Stimulated activated naive CD8-positive, alpha-beta T cell treated with anti-CD3 and anti-CD28 coated beads, Interleukin-15, amount 100 ng/mL, for 72 hours (primary cell): Measurements from ENCODE around the gene COL20A1.
"Not testable (repeated sequence)": the region's sequence is repeated elsewhere in the genome, so short reads cannot be mapped to it uniquely, and the experiment has no call there.

ENCODE experiments used
- ATAC-seq: fragments of 150-1000 bp; cut with Tn5 transposase; 2 replicates; pipeline ENCODE4 v1.10.0; 2021; ENCODE audit warnings: mild to moderate bottlenecking, moderate library complexity
- DNase-seq, 2 donors: peaks; one replicate each; pipeline ENCODE4 v3.0.0; 2021 to 2022
- H3K27ac Mint-ChIP-seq, 2 donors: one replicate each; pipeline ENCODE4 v1.8.0; 2022; ENCODE audit warnings: mild to moderate bottlenecking in 2 of 2, mixed read lengths in 2 of 2, moderate library complexity in 2 of 2
- H3K27me3 Mint-ChIP-seq: one replicate; pipeline ENCODE4 v1.8.0; 2022; ENCODE audit warnings: mixed read lengths
- H3K4me1 Mint-ChIP-seq: one replicate; pipeline ENCODE4 v1.8.0; 2022; ENCODE audit warnings: mild to moderate bottlenecking, mixed read lengths
- H3K4me3 Mint-ChIP-seq, 2 donors: one replicate each; pipeline ENCODE4 v1.8.0; 2022; ENCODE audit warnings: mild to moderate bottlenecking in 2 of 2, mixed read lengths in 2 of 2, moderate library complexity in 1 of 2
- H3K9me3 Mint-ChIP-seq, 2 donors: one replicate each; pipeline ENCODE4 v1.8.0; 2022; ENCODE audit warnings: mixed read lengths in 2 of 2

Gene COL20A1

DNA sequence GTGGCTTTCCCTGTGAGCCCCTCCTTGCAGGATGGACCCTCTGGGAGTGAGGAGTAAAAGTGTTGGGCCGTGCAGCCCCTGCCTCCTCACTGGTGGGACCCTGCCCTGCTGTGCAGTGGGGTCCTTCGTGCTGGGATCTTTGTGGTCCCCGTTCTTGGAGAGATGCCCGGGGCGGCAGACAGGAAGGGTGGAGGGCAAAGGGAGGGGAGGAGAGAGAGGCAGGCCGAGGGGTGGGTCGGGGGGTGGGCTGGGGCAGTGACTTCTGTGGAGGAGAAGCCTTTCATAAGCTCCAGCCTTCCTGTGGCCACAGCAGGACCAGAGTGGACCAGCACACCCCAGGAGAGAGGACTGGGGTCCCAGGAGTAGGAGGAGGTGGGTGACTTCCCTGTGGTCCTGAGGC, at the start of gene COL20A1:
Gene COL20A1, plus strand, starts transcription at position 283 of the 400 bp plus-strand sequence. CDS start 1,922 bp downstream, outside the sequence.
- Mint-ChIP-seq H3K4me3 (no peak within 1 kb of the TSS), H3K4me1 (peaks cover 21% of the 10 kb centered on the region), H3K27ac (peak within 1 kb of the TSS in 1 of 2 donors; percentile 54), H3K27me3 (peaks cover 28% of the 10 kb centered on the region), H3K9me3 (no peaks in the 10 kb centered on the region)
- no peak for ATAC-seq
- no peak for DNase-seq

DNA sequence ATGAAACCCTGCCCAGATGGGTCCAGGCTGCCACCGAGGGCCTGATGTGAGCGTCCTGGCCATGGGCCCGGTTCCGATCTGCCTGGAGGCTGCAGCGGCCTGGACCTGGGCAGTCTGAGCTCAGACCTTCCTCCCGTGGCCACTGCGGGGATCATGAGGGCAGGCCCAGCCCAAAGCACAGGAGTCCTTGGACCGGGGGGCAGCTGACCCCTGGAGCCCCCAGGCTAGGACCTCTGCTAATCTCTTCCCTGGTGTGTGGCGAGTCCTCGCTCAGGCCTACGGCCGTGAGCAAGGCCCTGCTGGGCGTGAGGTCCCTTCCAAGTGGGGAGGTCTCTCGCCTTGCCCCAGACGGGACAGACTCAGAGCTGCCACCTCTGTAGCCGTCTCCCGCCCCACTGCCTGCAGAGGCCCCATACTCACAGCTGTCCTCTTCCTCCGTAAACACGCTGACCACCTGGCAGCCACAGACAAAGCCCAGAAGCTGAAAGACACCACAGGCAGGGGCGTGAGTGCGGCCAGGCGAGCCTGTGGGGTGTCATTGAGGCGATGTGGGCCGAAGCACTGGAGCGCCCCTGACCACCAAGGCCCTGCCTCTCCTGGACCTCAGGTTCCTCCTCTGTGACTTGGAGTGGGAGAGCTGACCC, 49.3 kb upstream of the COL20A1 start:
- Mint-ChIP-seq H3K9me3 (no peaks in the 10 kb centered on the region), H3K4me1 (peaks cover 1% of the 10 kb centered on the region), H3K4me3 (no peak overlapping the region), H3K27me3 (peaks cover 31% of the 10 kb centered on the region), H3K27ac (no peak overlapping the region)
- no peak for ATAC-seq
- DNase-seq, result no peak

DNA sequence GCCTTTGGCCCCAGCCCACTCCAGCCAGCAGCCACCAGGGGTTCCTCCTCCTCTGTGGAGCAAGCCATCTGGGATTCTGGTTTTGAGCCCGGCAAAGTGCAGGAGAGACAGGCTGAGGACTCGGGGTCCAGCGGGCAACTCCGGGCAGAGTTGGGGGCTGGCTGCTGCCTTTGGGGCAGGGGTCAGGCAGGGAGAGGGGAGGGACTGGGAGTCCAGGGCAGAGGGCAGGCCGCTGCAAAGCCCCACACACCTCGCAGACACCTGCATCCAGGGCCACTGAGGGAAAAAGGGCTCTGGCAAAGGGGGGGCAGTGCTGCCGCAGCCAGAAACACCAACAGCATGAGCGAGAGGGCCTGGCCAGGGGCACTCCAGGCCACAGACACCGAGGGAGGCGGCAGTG, 48.5 kb upstream of the COL20A1 start:
- Mint-ChIP-seq H3K4me1 (no peaks in the 10 kb centered on the region), H3K27me3 (peaks cover 38% of the 10 kb centered on the region), H3K4me3 (no peak overlapping the region), H3K9me3 (no peaks in the 10 kb centered on the region), H3K27ac (no peak overlapping the region)
- ATAC-seq (no peak), DNase-seq (no peak)

DNA sequence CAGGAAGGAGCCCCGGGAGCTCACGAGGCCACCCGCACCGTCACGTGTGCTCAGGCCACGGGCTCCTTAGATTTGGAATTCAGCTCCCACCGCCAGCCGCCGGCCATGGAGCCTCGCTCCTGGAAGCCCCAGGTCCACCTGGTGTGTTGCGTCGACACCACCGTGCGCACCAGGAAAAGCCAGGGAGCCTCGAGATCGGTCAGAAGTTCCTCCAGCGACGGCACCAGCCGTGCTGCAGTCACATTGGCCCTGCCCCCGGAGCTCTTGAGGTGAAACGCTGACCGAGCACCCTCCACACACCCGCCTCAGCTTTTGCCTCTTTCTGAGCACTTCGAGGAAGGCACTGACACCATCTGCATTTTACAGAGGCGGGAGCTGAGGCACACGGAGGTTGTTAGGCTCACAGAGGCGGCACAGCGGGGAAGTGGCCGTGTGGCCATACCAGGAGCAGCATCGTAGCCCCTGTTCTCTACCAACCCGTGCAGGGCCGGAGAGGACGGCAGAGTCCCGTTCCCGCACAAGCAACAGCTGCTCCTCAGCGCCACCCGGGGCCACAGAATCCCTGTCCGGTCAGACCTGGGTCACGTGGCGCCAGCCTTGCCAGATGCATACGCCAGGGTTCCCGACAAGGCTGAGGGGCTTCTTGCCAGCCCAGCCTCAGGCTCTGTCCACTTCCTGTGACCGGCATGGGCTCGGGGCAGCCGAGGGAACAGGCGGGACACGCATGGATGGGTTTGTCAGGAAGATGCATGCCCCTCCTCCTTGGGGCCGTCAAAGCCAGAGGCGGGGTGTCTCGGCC, 46.3 kb upstream of the COL20A1 start:
- H3K4me3 Mint-ChIP-seq, result no peak overlapping the region
- no peaks in the 10 kb centered on the region for H3K9me3 Mint-ChIP-seq
- peaks cover 42% of the 10 kb centered on the region for H3K27me3 Mint-ChIP-seq
- no peak for DNase-seq
- no peak overlapping the region for H3K27ac Mint-ChIP-seq
- H3K4me1 Mint-ChIP-seq, result no peaks in the 10 kb centered on the region
- no peak for ATAC-seq

DNA sequence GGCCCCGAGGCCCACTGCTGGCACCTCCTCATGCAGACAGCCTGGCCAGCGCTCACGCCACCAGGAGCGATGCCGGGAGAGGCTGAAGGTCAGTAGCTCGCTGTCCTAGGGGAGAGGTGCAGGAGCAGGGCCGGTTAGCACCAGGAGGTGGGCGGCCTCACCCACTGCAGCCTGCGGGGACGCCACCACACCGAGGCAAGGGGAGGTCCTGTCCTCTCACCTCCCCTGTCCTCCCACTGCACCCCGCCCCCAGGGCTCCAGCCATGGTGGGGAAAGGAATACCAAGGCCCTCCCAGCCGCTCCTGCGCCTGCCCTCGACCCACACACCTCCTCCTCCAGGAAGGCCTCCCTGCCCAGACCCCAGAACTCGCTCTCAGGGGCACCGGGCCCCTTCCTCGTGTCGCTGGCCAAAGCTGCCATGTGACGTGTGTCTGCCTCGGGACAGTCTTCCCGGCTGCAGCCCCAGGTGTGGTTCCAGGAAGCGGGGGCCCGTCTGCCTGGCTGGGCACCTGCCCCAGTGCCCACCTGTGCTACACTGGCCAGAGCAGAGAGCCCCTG, 45.2 kb upstream of the COL20A1 start:
- Mint-ChIP-seq H3K27ac (peak overlapping the region in 1 of 2 donors; percentile 12), H3K4me3 (no peak overlapping the region), H3K4me1 (no peaks in the 10 kb centered on the region), H3K27me3 (peaks cover 52% of the 10 kb centered on the region), H3K9me3 (no peaks in the 10 kb centered on the region)
- DNase-seq (no peak), ATAC-seq (peak; percentile 16)

DNA sequence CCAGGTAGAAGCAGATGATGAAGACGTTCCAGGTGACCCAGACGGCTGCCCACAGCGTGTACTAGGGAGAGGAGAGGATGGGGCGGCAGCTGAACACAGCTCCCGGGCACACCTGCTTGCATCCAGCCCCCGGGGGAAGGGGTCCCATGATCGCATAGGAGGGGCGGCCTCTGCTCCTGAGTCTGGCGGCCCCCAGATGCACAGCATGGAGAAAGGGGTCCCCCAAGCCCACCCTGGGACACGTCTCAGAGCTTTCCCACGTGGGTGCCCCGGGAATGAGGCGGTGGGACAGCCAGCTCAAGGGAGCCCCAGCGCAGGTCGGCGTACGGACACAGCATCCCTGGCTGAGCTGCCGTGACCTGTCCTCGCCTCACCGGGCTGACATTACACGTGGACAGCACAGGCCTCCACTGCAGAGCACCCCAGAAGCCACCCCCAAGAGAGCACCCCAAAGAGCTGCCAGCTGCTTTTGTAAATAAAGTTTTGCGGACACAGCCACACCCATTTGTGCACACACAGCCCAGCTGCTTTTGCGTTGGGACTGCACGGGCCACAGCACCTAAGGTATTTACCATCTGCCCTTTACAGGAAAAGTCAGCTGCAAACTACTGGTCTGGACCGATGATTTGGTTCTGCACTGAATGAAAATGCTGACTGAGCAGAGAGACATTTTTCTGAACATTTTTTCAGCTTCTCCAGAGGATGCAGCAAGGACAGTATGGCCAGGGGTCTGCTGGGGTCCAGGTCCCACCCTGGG, 44.0 kb upstream of the COL20A1 start:
- no peak for ATAC-seq
- peaks cover 4% of the 10 kb centered on the region for H3K4me1 Mint-ChIP-seq
- H3K4me3 Mint-ChIP-seq, result no peak overlapping the region
- peaks cover 63% of the 10 kb centered on the region for H3K27me3 Mint-ChIP-seq
- no peak overlapping the region for H3K27ac Mint-ChIP-seq
- no peak for DNase-seq
- H3K9me3 Mint-ChIP-seq, result no peaks in the 10 kb centered on the region

DNA sequence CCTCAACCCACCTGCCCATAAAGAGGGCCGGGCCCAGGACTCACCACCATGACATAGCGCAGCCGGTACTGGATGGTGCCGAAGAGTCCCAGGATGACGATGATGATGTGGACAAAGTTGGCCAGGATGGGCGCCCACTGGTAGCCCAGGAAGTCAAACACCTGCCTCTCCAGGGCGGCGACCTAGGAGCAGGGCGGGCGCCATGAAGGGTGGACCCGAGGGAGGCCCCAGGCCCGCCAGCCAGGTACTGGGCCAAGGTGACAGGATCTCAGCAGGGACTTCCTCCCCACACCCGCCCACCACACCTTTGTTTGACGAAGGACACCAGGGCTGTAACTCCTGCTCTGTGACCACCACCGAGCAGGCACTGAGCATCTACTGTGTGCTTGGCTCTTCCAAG, 43.1 kb upstream of the COL20A1 start:
- Mint-ChIP-seq H3K4me3 (no peak overlapping the region), H3K27ac (no peak overlapping the region), H3K9me3 (no peaks in the 10 kb centered on the region), H3K4me1 (peaks cover 8% of the 10 kb centered on the region), H3K27me3 (peaks cover 68% of the 10 kb centered on the region)
- ATAC-seq (no peak), DNase-seq (no peak)

DNA sequence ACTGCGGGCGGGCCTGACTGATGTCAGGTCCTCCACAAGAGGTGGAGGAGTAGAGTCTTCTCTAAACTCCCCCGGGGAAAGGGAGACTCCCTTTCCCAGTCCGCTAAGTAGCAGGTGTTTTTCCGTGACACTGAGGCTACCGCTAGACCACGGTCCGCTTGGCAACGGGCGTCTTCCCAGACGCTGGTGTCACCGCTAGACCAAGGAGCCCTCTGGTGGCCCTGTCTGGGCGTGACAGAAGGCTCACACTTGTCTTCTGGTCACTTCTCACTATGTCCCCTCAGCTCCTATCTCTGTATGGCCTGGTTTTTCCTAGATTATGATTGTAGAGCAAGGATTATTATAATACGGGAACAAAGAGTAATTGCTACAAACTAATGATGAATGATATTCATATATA, 41.6 kb upstream of the COL20A1 start:
- not testable (repeated sequence) for H3K27ac Mint-ChIP-seq, H3K4me3 Mint-ChIP-seq, H3K9me3 Mint-ChIP-seq, DNase-seq, ATAC-seq
- Mint-ChIP-seq H3K27me3 (peaks cover 70% of the 10 kb centered on the region), H3K4me1 (peaks cover 14% of the 10 kb centered on the region)

DNA sequence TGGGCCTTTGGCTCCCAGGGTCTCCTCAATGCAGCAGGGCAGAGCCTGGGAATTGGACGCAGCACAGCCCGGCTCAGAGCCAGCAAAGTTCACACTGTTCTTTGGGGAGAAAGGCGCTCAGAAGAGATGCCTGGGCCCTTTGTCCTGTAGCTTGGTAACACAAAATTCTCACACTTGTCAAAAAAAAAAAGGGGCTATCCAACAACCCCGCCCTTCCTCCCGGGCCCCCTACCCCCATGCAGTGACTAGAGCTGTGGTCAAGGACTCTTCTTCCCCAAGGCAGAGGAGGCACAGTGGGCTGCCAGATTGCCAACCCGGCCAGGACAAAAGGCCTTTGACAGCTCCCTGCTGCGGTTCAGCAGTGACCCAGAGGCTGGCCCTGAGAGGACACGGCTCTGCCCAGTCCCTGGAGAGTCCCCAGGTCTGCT, 40.7 kb upstream of the COL20A1 start:
- peaks cover 75% of the 10 kb centered on the region for H3K27me3 Mint-ChIP-seq
- H3K4me3 Mint-ChIP-seq, result no peak overlapping the region

DNA sequence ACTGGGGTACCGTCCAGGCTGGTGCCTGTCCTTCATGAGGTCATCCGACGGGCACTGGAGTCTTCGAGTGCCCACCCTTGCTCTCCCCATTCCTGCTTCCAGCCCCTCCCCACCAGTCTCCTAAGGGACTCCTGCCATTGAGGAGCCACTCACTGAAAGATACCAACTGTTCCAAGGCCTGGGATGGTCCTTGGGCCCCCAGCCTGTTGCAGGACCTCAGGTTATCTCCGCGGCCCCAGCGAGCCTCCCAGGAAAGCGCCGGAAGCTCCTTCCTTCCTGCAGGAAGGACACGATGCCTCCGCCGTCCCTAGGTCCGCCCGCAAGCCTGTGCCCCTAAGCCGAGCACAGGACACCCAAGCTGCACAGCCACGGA, 39.9 kb upstream of the COL20A1 start:
- no peak overlapping the region for H3K27ac Mint-ChIP-seq
- DNase-seq (no peak), ATAC-seq (no peak)
- H3K4me1 Mint-ChIP-seq, result peaks cover 14% of the 10 kb centered on the region
- peaks cover 70% of the 10 kb centered on the region for H3K27me3 Mint-ChIP-seq
- H3K4me3 Mint-ChIP-seq, result peak overlapping the region in 1 of 2 donors; percentile 49
- H3K9me3 Mint-ChIP-seq, result no peaks in the 10 kb centered on the region

More for the DNA sequence above, 40.7 kb upstream of the COL20A1 start:
- Mint-ChIP-seq H3K9me3 (no peaks in the 10 kb centered on the region), H3K4me1 (peaks cover 14% of the 10 kb centered on the region), H3K27ac (no peak overlapping the region)
- ATAC-seq (no peak), DNase-seq (no peak)

DNA sequence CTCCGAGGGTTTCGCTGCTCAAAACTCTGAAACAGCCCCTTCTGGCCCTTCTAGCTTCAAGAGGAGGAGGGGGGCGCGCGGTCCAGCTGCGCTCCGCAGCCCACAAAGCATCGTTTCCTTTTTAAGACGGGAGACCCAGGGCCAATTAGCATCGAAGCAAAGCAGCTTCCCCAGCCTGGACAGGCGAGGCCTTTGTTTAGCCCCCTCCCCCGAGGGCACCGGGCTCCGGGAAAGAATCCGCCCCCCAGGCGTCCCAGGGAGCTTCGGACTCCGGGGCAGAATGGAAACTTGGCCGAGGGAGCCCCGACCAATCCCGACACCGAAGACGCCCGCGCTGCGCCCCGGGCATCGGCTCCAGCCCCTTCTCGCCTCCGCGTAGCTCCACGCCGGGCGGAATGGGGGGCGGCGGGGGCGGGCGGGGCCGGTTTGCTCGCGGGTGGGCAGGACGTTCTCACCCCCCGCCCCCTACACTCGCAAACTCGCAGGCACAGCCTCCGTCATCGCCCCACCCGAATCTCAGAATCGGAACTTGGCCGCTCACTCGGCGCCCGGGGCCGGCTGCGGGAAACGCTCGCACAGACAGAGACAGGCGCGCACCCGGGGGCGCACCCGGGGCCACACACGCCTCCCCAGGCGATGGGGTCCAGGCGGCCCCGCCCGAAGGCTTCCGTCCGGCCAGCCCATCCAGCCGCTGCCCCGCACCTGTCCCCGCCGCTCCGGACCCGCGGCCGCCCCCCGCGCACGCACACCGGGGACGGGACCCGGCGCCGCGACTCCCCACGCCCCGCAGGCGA, 39.4 kb upstream of the COL20A1 start:
- H3K4me1 Mint-ChIP-seq, result peaks cover 14% of the 10 kb centered on the region
- no peak for ATAC-seq
- H3K4me3 Mint-ChIP-seq, result peak overlapping the region in 1 of 2 donors; percentile 49
- DNase-seq, result no peak
- H3K27me3 Mint-ChIP-seq, result peaks cover 65% of the 10 kb centered on the region
- H3K9me3 Mint-ChIP-seq, result no peaks in the 10 kb centered on the region
- no peak overlapping the region for H3K27ac Mint-ChIP-seq

DNA sequence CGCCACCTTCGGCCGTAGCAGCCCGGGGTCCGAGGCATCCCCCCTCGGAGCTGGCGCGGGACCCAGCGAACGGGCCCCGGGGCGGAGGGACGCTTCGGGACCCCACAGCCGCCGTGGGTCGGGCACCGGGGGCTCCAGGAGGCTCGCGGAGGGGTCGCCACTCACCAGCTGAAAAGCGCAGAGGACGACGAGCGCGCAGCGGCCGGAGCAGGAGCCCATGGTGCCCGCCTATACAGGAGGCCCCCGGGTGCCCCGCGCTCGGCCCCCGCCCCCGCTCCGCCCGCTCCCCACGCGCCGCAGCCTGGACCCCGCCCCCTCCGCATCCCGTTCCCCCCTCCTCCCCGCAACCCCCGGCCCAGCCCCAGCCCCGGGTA, 38.8 kb upstream of the COL20A1 start, which contains the start of gene NKAIN4:
Gene NKAIN4, minus strand, starts transcription at position 232 of the 374 bp plus-strand sequence. Its CDS starts 13 bp downstream, at position 219.
- Mint-ChIP-seq H3K4me3 (peak within 1 kb of the TSS; percentile 33 to 60), H3K4me1 (peaks cover 14% of the 10 kb centered on the region), H3K27ac (no peak within 1 kb of the TSS), H3K9me3 (no peaks in the 10 kb centered on the region), H3K27me3 (peaks cover 62% of the 10 kb centered on the region)
- DNase-seq, result no peak
- peak; percentile 6 for ATAC-seq

DNA sequence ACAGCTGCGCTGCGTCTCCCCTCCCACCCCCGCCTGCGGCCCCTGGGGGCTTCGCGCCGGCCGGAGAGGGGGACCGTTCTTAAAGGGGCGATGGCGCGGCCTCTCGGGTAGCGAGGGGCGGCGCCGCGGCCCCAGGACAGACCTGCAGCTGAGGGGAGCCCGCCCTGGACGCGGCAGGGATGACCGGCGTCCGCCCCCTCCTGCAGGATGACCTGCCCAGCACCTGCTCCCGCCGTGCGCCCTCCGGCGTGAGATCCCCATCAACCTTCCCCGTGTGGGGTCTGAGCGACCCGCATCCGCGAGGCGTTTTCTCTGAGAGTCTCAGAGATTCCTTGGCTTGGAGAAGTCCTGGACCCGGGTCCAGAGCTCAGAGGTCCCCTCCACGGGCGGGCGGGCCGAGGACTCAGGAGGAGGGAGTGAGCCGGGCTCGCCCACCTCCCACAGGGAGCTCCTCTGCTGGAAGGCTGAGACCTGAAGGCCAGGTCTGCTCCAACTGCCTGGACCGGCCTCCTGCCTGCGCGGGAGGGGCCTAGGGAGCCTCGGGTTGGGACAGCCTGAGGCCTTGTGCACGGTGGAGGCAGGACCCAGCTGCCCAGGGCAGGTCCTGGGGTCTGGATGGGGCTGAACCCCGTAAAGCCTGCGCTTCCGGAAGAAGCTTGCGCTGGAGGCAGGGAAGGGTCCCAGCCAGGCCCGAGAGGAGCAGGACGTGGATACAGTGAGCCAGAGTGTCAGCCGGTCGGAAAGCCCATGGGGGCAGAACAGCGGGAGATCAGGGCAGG, 38.2 kb upstream of the COL20A1 start:
- Mint-ChIP-seq H3K4me3 (peak overlapping the region; percentile 33 to 60), H3K9me3 (no peaks in the 10 kb centered on the region), H3K4me1 (peaks cover 14% of the 10 kb centered on the region), H3K27ac (no peak overlapping the region), H3K27me3 (peaks cover 62% of the 10 kb centered on the region)
- DNase-seq (no peak), ATAC-seq (peak; percentile 32)

DNA sequence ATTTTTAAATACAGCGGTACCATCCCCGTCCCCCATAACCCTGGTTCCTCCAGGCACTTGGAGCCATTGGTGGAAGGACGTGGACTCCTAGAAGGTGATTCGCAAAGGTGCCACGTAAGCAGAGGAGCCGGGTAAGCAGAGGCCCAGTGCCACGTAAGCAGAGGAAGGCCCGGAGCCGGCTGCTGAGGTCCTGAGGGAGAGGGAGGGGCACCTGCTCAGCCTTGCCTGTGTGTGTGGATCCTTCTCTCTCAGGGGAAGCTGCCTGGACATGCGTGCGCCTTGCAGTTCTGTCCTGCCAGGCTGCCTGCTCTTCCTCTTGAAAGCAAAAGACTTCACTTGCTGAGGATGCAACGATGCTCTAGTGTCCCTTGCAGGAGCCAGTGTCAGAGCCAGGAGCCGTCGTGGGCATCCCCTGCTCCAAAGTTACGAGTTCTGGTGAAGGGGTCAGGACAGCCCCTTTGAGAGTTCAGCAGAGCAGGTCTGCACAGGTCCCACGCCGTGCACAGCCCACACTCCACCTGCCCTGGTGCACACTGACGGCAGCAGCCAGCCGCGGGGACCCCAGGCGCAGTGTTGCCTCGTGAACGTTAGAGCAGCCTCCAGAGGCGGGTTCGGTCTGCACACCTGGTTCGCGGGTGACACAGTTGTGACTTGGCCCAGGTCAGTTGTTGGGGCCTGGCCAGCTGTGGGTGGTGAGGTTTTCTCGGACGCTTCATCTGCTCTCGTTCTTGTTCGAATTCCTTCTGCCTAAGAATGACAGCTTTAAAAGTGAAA, 36.9 kb upstream of the COL20A1 start:
- no peak for DNase-seq

More for the DNA sequence above, 36.9 kb upstream of the COL20A1 start:
- no peak for ATAC-seq
- Mint-ChIP-seq H3K27ac (no peak overlapping the region), H3K9me3 (no peaks in the 10 kb centered on the region), H3K4me1 (peaks cover 14% of the 10 kb centered on the region), H3K4me3 (no peak overlapping the region), H3K27me3 (peaks cover 67% of the 10 kb centered on the region)
